Central memory CD8-positive, alpha-beta T cell (primary cell): ENCODE results near the gene TPRN.

Source experiments
- ATAC-seq: fragments of 150-1000 bp; cut with Tn5 transposase; replicated peaks from 2 replicates; pipeline ENCODE4 v1.10.0; 2022; ENCODE audit warnings: mild to moderate bottlenecking, moderate FRiP score, moderate number of reproducible peaks; ENCODE audit not compliant: poor library complexity, severe bottlenecking; ENCODE audit errors: extremely low read depth
- DNase-seq, 2 donors: peaks; one replicate each; pipeline ENCODE4 v3.0.0; 2021; ENCODE audit warnings: low spot score in 2 of 2
- H3K27ac Mint-ChIP-seq: one replicate; pipeline ENCODE4 v1.8.0; 2022; ENCODE audit warnings: low read depth, mild to moderate bottlenecking, moderate library complexity, mixed read lengths
- H3K27me3 Mint-ChIP-seq: one replicate; pipeline ENCODE4 v1.8.0; 2022; ENCODE audit warnings: mixed read lengths
- H3K36me3 Mint-ChIP-seq: one replicate; pipeline ENCODE4 v1.8.0; 2022; ENCODE audit warnings: mild to moderate bottlenecking, moderate library complexity, mixed read lengths; ENCODE audit not compliant: insufficient read depth
- H3K4me1 Mint-ChIP-seq: one replicate; pipeline ENCODE4 v1.8.0; 2022; ENCODE audit warnings: mixed read lengths
- H3K4me3 Mint-ChIP-seq: one replicate; pipeline ENCODE4 v1.8.0; 2022; ENCODE audit warnings: mild to moderate bottlenecking, moderate library complexity, mixed read lengths
- H3K9me3 Mint-ChIP-seq: one replicate; pipeline ENCODE4 v1.8.0; 2022; ENCODE audit warnings: mixed read lengths

TPRN gene

GRCh38 chr9:137225699-137226331 lies 25.3 kb upstream of the TPRN start:
- DNase-seq, result no peak
- no peak overlapping the region for H3K4me3 Mint-ChIP-seq
- H3K4me1 Mint-ChIP-seq, result peaks cover 6% of the 10 kb centered on the region
- no peak for ATAC-seq
- no peaks in the 10 kb centered on the region for H3K9me3 Mint-ChIP-seq
- no peak overlapping the region for H3K27ac Mint-ChIP-seq
- H3K36me3 Mint-ChIP-seq, result peaks cover 6% of the 10 kb centered on the region
- H3K27me3 Mint-ChIP-seq, result peaks cover 9% of the 10 kb centered on the region

GRCh38 chr9:137224830-137225694 lies 24.5 kb upstream of the TPRN start, which contains the start of gene CYSRT1:
CYSRT1 (plus strand) TSS chr9:137225174; CDS start chr9:137225622, 448 bp downstream.
- peaks cover 9% of the 10 kb centered on the region for H3K27me3 Mint-ChIP-seq
- H3K9me3 Mint-ChIP-seq, result no peaks in the 10 kb centered on the region
- peak within 1 kb of the TSS; percentile 25 for H3K27ac Mint-ChIP-seq
- H3K4me3 Mint-ChIP-seq, result peak within 1 kb of the TSS; percentile 74
- peaks cover 6% of the 10 kb centered on the region for H3K36me3 Mint-ChIP-seq
- DNase-seq, result no peak
- no peak for ATAC-seq
- peaks cover 6% of the 10 kb centered on the region for H3K4me1 Mint-ChIP-seq

- peak; percentile 93 to 98 for DNase-seq
- Mint-ChIP-seq H3K4me3 (peak overlapping the region; percentile 74), H3K9me3 (no peaks in the 10 kb centered on the region), H3K27me3 (peaks cover 9% of the 10 kb centered on the region), H3K36me3 (peaks cover 6% of the 10 kb centered on the region), H3K4me1 (peaks cover 6% of the 10 kb centered on the region), H3K27ac (peak overlapping the region; percentile 25)
- ATAC-seq, result peak; percentile 94
Measured at GRCh38 chr9:137223078-137223970, 22.8 kb upstream of the TPRN start.

GRCh38 chr9:137222190-137223077 lies 21.9 kb upstream of the TPRN start, which contains the start of gene RNF208:
RNF208 (minus strand) TSS chr9:137222240; CDS start chr9:137221212, 1,028 bp downstream.
- ATAC-seq (no peak), DNase-seq (no peak)
- peaks cover 6% of the 10 kb centered on the region for H3K36me3 Mint-ChIP-seq
- H3K9me3 Mint-ChIP-seq, result no peaks in the 10 kb centered on the region
- peaks cover 3% of the 10 kb centered on the region for H3K27me3 Mint-ChIP-seq
- H3K4me1 Mint-ChIP-seq, result peaks cover 1% of the 10 kb centered on the region
- H3K4me3 Mint-ChIP-seq, result peak within 1 kb of the TSS; percentile 74
- H3K27ac Mint-ChIP-seq, result no peak within 1 kb of the TSS

- DNase-seq (no peak), ATAC-seq (no peak)
- Mint-ChIP-seq H3K9me3 (no peaks in the 10 kb centered on the region), H3K4me3 (no peak overlapping the region), H3K27me3 (no peaks in the 10 kb centered on the region), H3K36me3 (peaks cover 9% of the 10 kb centered on the region), H3K4me1 (no peaks in the 10 kb centered on the region), H3K27ac (no peak overlapping the region)
Measured at GRCh38 chr9:137221506-137222111, 21.1 kb upstream of the TPRN start.

GRCh38 chr9:137221095-137221505 lies 20.6 kb upstream of the TPRN start:
- Mint-ChIP-seq H3K4me3 (peak overlapping the region; percentile 37), H3K27ac (no peak overlapping the region), H3K27me3 (no peaks in the 10 kb centered on the region), H3K36me3 (peaks cover 11% of the 10 kb centered on the region), H3K9me3 (no peaks in the 10 kb centered on the region), H3K4me1 (no peaks in the 10 kb centered on the region)
- ATAC-seq (no peak), DNase-seq (no peak)

GRCh38 chr9:137220317-137221094 lies 20.0 kb upstream of the TPRN start:
- Mint-ChIP-seq H3K27ac (no peak overlapping the region), H3K36me3 (peaks cover 11% of the 10 kb centered on the region), H3K4me1 (no peaks in the 10 kb centered on the region), H3K9me3 (no peaks in the 10 kb centered on the region), H3K4me3 (peak overlapping the region; percentile 37), H3K27me3 (no peaks in the 10 kb centered on the region)
- DNase-seq (no peak), ATAC-seq (no peak)

GRCh38 chr9:137219757-137220316 lies 19.3 kb upstream of the TPRN start:
- Mint-ChIP-seq H3K27me3 (no peaks in the 10 kb centered on the region), H3K9me3 (no peaks in the 10 kb centered on the region), H3K4me3 (no peak overlapping the region), H3K4me1 (no peaks in the 10 kb centered on the region), H3K27ac (no peak overlapping the region), H3K36me3 (peaks cover 11% of the 10 kb centered on the region)
- no peak for ATAC-seq
- no peak for DNase-seq

- H3K9me3 Mint-ChIP-seq, result no peaks in the 10 kb centered on the region
- DNase-seq (no peak), ATAC-seq (no peak)
- no peak overlapping the region for H3K4me3 Mint-ChIP-seq
- H3K27me3 Mint-ChIP-seq, result no peaks in the 10 kb centered on the region
- H3K4me1 Mint-ChIP-seq, result no peaks in the 10 kb centered on the region
- H3K27ac Mint-ChIP-seq, result no peak overlapping the region
- H3K36me3 Mint-ChIP-seq, result peaks cover 11% of the 10 kb centered on the region
Measured at GRCh38 chr9:137218754-137219271, 18.3 kb upstream of the TPRN start.

GRCh38 chr9:137218212-137218753 lies 17.7 kb upstream of the TPRN start:
- no peaks in the 10 kb centered on the region for H3K4me1 Mint-ChIP-seq
- no peak for ATAC-seq
- no peak overlapping the region for H3K4me3 Mint-ChIP-seq
- DNase-seq, result no peak
- peaks cover 9% of the 10 kb centered on the region for H3K36me3 Mint-ChIP-seq
- H3K9me3 Mint-ChIP-seq, result no peaks in the 10 kb centered on the region
- no peak overlapping the region for H3K27ac Mint-ChIP-seq
- H3K27me3 Mint-ChIP-seq, result no peaks in the 10 kb centered on the region
